H9 (cell line): ENCODE results near the gene DPF3. TPM values are rescaled to one million over a fixed set of nuclear protein-coding genes. Genes with fewer than 3 reads are reported as not detected.

Source experiments
- DNase-seq: peaks from one replicate; pipeline ENCODE4 v3.0.0-alpha.2; 2017
- H2AFZ ChIP-seq: one replicate; pipeline ENCODE4 v1.6.1; 2013; ENCODE audit warnings: mild to moderate bottlenecking, low read length, control low read depth, moderate library complexity
- H2AK5ac ChIP-seq: 2 replicates; pipeline ENCODE4 v1.6.1; 2013; ENCODE audit warnings: low read length, control low read depth, mixed read lengths; ENCODE audit not compliant: insufficient read length
- H2BK120ac ChIP-seq: one replicate; pipeline ENCODE4 v1.6.1; 2013; ENCODE audit warnings: low read depth, mild to moderate bottlenecking, low read length, control low read depth, inconsistent platforms; ENCODE audit not compliant: poor library complexity, severe bottlenecking
- H2BK12ac ChIP-seq: 2 replicates; pipeline ENCODE4 v1.6.1; 2013; ENCODE audit warnings: low read length, control low read depth, mixed read lengths, low read depth; ENCODE audit not compliant: insufficient read length
- H2BK15ac ChIP-seq: 2 replicates; pipeline ENCODE4 v1.6.1; 2013; ENCODE audit warnings: low read depth, low read length, control low read depth
- H2BK20ac ChIP-seq: one replicate; pipeline ENCODE4 v1.6.1; 2013; ENCODE audit warnings: low read depth, mild to moderate bottlenecking, low read length, control low read depth, inconsistent platforms; ENCODE audit not compliant: poor library complexity, severe bottlenecking
- H2BK5ac ChIP-seq: 2 replicates; pipeline ENCODE4 v1.6.1; 2013; ENCODE audit warnings: low read length, control low read depth, mixed read lengths; ENCODE audit not compliant: insufficient read length
- H3K14ac ChIP-seq: 2 replicates; pipeline ENCODE4 v1.6.1; 2013; ENCODE audit warnings: low read length, control low read depth; ENCODE audit not compliant: insufficient read depth
- H3K18ac ChIP-seq: 2 replicates; pipeline ENCODE4 v1.6.1; 2013; ENCODE audit warnings: low read depth, mild to moderate bottlenecking, mixed read lengths, low read length, control low read depth; ENCODE audit not compliant: insufficient read length
- H3K23ac ChIP-seq: 2 replicates; pipeline ENCODE4 v1.6.1; 2013; ENCODE audit warnings: low read length, control low read depth, mixed read lengths, low read depth; ENCODE audit not compliant: insufficient read length
- H3K23me2 ChIP-seq: 2 replicates; pipeline ENCODE4 v1.6.1; 2013; ENCODE audit warnings: low read depth, mild to moderate bottlenecking, mixed read lengths, low read length, control low read depth; ENCODE audit not compliant: insufficient read length, poor library complexity, severe bottlenecking
- H3K27ac ChIP-seq: 2 replicates; pipeline ENCODE4 v1.5.1; 2013; ENCODE audit warnings: low read length, control low read depth, mixed read lengths, low read depth; ENCODE audit not compliant: insufficient read length
- H3K27me3 ChIP-seq: 2 replicates; pipeline ENCODE4 v1.6.1; 2013; ENCODE audit warnings: low read length, control low read depth, inconsistent platforms; ENCODE audit not compliant: insufficient read depth
- H3K4ac ChIP-seq: 2 replicates; pipeline ENCODE4 v1.6.1; 2013; ENCODE audit warnings: low read depth, mild to moderate bottlenecking, control low read depth, inconsistent platforms, low read length, moderate library complexity
- H3K4me1 ChIP-seq: 2 replicates; pipeline ENCODE4 v1.6.1; 2013; ENCODE audit warnings: low read length, control low read depth, inconsistent platforms; ENCODE audit not compliant: insufficient read depth
- H3K4me2 ChIP-seq: 2 replicates; pipeline ENCODE4 v1.6.1; 2013; ENCODE audit warnings: low read length, control low read depth, mixed read lengths; ENCODE audit not compliant: insufficient read length, insufficient read depth
- H3K56ac ChIP-seq: 2 replicates; pipeline ENCODE4 v1.6.1; 2013; ENCODE audit warnings: low read depth, mild to moderate bottlenecking, mixed read lengths, low read length, control low read depth; ENCODE audit not compliant: insufficient read length
- H3K79me1 ChIP-seq: 2 replicates; pipeline ENCODE4 v1.6.1; 2013; ENCODE audit warnings: low read depth, mild to moderate bottlenecking, moderate library complexity, low read length, control low read depth, inconsistent platforms; ENCODE audit not compliant: insufficient read depth, poor library complexity, severe bottlenecking
- H3K79me2 ChIP-seq: 2 replicates; pipeline ENCODE4 v1.6.1; 2013; ENCODE audit warnings: low read length, control low read depth, inconsistent platforms; ENCODE audit not compliant: insufficient read depth
- H3K9ac ChIP-seq: 2 replicates; pipeline ENCODE4 v1.6.1; 2013; ENCODE audit warnings: low read length, control low read depth, mixed read lengths; ENCODE audit not compliant: insufficient read length; ENCODE audit errors: extremely low read depth
- H3K9me3 ChIP-seq: one replicate; pipeline ENCODE4 v1.6.1; 2013; ENCODE audit warnings: low read depth, low read length, inconsistent platforms; ENCODE audit not compliant: control insufficient read depth
- H3T11ph ChIP-seq: one replicate; pipeline ENCODE4 v1.6.1; 2013; ENCODE audit warnings: mild to moderate bottlenecking, low read length, control low read depth, inconsistent platforms
- H4K20me1 ChIP-seq: one replicate; pipeline ENCODE4 v1.6.1; 2013; ENCODE audit not compliant: control insufficient read depth, insufficient read length, insufficient read depth
- H4K5ac ChIP-seq: 2 replicates; pipeline ENCODE4 v1.6.1; 2013; ENCODE audit warnings: low read depth, mild to moderate bottlenecking, mixed read lengths, low read length, control low read depth; ENCODE audit not compliant: insufficient read length
- H4K8ac ChIP-seq: replicated peaks from 2 replicates; pipeline ENCODE4 v1.6.1; 2013; ENCODE audit warnings: low read length, control low read depth, mixed read lengths, low read depth; ENCODE audit not compliant: insufficient read length
- H4K91ac ChIP-seq: 2 replicates; pipeline ENCODE4 v1.6.1; 2013; ENCODE audit warnings: low read depth, mild to moderate bottlenecking, moderate library complexity, mixed read lengths, low read length, control low read depth; ENCODE audit not compliant: insufficient read length
- H3K27ac Mint-ChIP-seq, 3 experiments: 2 replicates in 2 of 3; 3 replicates in 1 of 3; pipeline ENCODE4 v1.8.0; 2020 to 2021; ENCODE audit warnings: mixed read lengths in 3 of 3, mild to moderate bottlenecking in 1 of 3, moderate library complexity in 1 of 3
- H3K27me3 Mint-ChIP-seq: 2 replicates; pipeline ENCODE4 v1.8.0; 2021; ENCODE audit warnings: low read depth, mild to moderate bottlenecking, moderate library complexity, mixed read lengths
- H3K36me3 Mint-ChIP-seq, 3 experiments: 2 replicates in 2 of 3; 3 replicates in 1 of 3; pipeline ENCODE4 v1.8.0; 2020 to 2021; ENCODE audit warnings: low read depth in 3 of 3, mixed read lengths in 3 of 3; ENCODE audit not compliant: insufficient read depth in 1 of 3
- H3K4me1 Mint-ChIP-seq, 2 experiments: 2 replicates each; pipeline ENCODE4 v1.8.0; 2020; ENCODE audit warnings: mixed read lengths in 2 of 2
- H3K4me3 Mint-ChIP-seq, 2 experiments: 2 replicates in 1 of 2; 3 replicates in 1 of 2; pipeline ENCODE4 v1.8.0; 2020 to 2021; ENCODE audit warnings: mild to moderate bottlenecking in 2 of 2, mixed read lengths in 2 of 2, moderate library complexity in 1 of 2
- H3K9me3 Mint-ChIP-seq, 2 experiments: 2 replicates in 1 of 2; 3 replicates in 1 of 2; pipeline ENCODE4 v1.8.0; 2020; ENCODE audit warnings: mild to moderate bottlenecking in 2 of 2, mixed read lengths in 2 of 2, moderate library complexity in 1 of 2
- WGBS: extraction: QIAGEN DNeasy Blood & Tissue Kit; methylation state at CpG from one replicate; pipeline ENCODE4 v1.1.7; 2013; ENCODE audit warnings: missing lambda C conversion rate, low lambda C conversion rate, mixed read lengths; ENCODE audit not compliant: insufficient read length; ENCODE audit errors: extremely low coverage; 5-methylcytosine and 5-hydroxymethylcytosine counted together
- total RNA-seq: library from RNA; stranded (reverse); gene quantifications from 2 replicates; pipeline ENCODE4 v1.2.1, GENCODE V29; 2021
- TF ChIP-seq, protein P1 (sequence below): fragments of 200-600 bp; sonication (generic); conservative IDR thresholded peaks from 3 replicates; pipeline ENCODE4 v1.8.0; 2021; ENCODE audit warnings: antibody characterized with exemption, mild to moderate bottlenecking

Gene DPF3
- total RNA-seq, 1 experiment from 2014 or later = not detected

- H3K14ac ChIP-seq = no peak overlapping the region
- H3K23me2 ChIP-seq = no peaks in the 10 kb centered on the region
- no peaks in the 10 kb centered on the region for H3K9me3 ChIP-seq
- no peak overlapping the region for H2BK20ac ChIP-seq
- no peak overlapping the region for H3K9ac ChIP-seq
- H3K56ac ChIP-seq = no peak overlapping the region
- Mint-ChIP-seq H3K9me3 (no peaks in the 10 kb centered on the region), H3K27me3 (peaks cover 14% of the 10 kb centered on the region), H3K4me3 (no peak overlapping the region), H3K4me1 (peaks cover 0 to 3% of the 10 kb centered on the region in 2 experiments; a peak in 1 of 4 replicates), H3K36me3 (no peaks in the 10 kb centered on the region; a peak in 1 of 7 replicates), H3K27ac (no peak overlapping the region)
- H3K79me1 ChIP-seq = no peaks in the 10 kb centered on the region
- WGBS = no CpG with 5 or more reads among the region's 6 CpGs
- H3K4ac ChIP-seq = no peak overlapping the region
- H4K5ac ChIP-seq = no peak overlapping the region
- H4K91ac ChIP-seq = no peak overlapping the region
- H3K18ac ChIP-seq = no peak overlapping the region
- H3T11ph ChIP-seq = no peak overlapping the region
- no peak overlapping the region for H2BK12ac ChIP-seq
- no peak overlapping the region for H2AFZ ChIP-seq
- no peaks in the 10 kb centered on the region for H3K27me3 ChIP-seq
- H2BK120ac ChIP-seq = no peak overlapping the region
- H3K4me1 ChIP-seq = no peaks in the 10 kb centered on the region
- no peak overlapping the region for H2BK15ac ChIP-seq
- no peak overlapping the region for H2BK5ac ChIP-seq
- no peak for DNase-seq
- no peak overlapping the region for H3K27ac ChIP-seq
- no peaks in the 10 kb centered on the region for H3K79me2 ChIP-seq
- H4K20me1 ChIP-seq = no peaks in the 10 kb centered on the region
- no peak overlapping the region for H2AK5ac ChIP-seq
- H3K23ac ChIP-seq = no peak overlapping the region
- no peak overlapping the region for H3K4me2 ChIP-seq
- TF ChIP-seq, protein P1, sequence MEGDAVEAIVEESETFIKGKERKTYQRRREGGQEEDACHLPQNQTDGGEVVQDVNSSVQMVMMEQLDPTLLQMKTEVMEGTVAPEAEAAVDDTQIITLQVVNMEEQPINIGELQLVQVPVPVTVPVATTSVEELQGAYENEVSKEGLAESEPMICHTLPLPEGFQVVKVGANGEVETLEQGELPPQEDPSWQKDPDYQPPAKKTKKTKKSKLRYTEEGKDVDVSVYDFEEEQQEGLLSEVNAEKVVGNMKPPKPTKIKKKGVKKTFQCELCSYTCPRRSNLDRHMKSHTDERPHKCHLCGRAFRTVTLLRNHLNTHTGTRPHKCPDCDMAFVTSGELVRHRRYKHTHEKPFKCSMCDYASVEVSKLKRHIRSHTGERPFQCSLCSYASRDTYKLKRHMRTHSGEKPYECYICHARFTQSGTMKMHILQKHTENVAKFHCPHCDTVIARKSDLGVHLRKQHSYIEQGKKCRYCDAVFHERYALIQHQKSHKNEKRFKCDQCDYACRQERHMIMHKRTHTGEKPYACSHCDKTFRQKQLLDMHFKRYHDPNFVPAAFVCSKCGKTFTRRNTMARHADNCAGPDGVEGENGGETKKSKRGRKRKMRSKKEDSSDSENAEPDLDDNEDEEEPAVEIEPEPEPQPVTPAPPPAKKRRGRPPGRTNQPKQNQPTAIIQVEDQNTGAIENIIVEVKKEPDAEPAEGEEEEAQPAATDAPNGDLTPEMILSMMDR = no peak
- H4K8ac ChIP-seq = no peak overlapping the region
Measured at GRCh38 chr14:72864712-72865365, 29.1 kb downstream of the DPF3 start.
